Measurements from ENCODE around the gene ZNF385A.

The ZNF385A gene

GRCh38 chr12:54424224-54424623 lies 39.7 kb upstream of the ZNF385A start (continued):
- TF ChIP-seq ZNF26 (tag by site-specific recombination; IDR thresholded peaks at IDR 0.05) (no peak), ZNF416 (tag by site-specific recombination; IDR thresholded peaks at IDR 0.05) (no peak), ZNF214 (tag by site-specific recombination; IDR thresholded peaks at IDR 0.05; ENCODE audit: borderline replicate concordance) (no peak), ZNF658 (tag by site-specific recombination; IDR thresholded peaks at IDR 0.05) (no peak), ZNF449 (tag by site-specific recombination; IDR thresholded peaks at IDR 0.05) (no peak), ZNF561 (tag by site-specific recombination; IDR thresholded peaks at IDR 0.05; ENCODE audit: borderline replicate concordance) (no peak), ZNF404 (tag by site-specific recombination; IDR thresholded peaks at IDR 0.05) (no peak), ZNF600 (tag by site-specific recombination; IDR thresholded peaks at IDR 0.05) (no peak), ZNF529 (tag by site-specific recombination; IDR thresholded peaks at IDR 0.05; ENCODE audit: insufficient replicate concordance) (no peak), OSR2 (tag by site-specific recombination; IDR thresholded peaks at IDR 0.05) (no peak), ZNF280C (tag by site-specific recombination; IDR thresholded peaks at IDR 0.05) (no peak), MZF1 (tag by site-specific recombination; IDR thresholded peaks at IDR 0.05; ENCODE audit: borderline replicate concordance) (no peak), ZNF514 (tag by site-specific recombination; IDR thresholded peaks at IDR 0.05) (no peak)
- TF ChIP-seq, protein P1, sequence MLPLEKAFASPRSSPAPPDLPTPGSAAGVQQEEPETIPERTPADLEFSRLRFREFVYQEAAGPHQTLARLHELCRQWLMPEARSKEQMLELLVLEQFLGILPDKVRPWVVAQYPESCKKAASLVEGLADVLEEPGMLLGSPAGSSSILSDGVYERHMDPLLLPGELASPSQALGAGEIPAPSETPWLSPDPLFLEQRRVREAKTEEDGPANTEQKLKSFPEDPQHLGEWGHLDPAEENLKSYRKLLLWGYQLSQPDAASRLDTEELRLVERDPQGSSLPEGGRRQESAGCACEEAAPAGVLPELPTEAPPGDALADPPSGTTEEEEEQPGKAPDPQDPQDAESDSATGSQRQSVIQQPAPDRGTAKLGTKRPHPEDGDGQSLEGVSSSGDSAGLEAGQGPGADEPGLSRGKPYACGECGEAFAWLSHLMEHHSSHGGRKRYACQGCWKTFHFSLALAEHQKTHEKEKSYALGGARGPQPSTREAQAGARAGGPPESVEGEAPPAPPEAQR (tag by site-specific recombination; IDR thresholded peaks at IDR 0.05), result no peak

DNA sequence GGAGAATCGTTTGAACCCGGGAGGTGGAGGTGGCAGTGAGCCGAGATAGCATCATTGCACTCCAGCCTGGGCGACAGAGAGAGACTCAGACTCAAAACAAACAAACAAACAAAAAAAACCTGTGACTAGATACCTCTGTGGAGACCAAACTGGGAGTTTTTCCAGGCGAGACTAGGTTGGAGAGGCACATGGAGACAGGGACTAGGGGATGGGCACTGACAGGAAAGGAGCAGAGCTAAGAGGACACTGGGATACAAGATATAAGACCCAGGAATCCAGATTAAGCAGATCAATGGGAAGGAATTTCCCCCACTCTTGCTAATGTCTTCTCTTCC lies 39.2 kb upstream of the ZNF385A start:
- no peak overlapping the region for H3K4me3 ChIP-seq (ENCODE audit: low read depth, low read length)
- H3K36me3 ChIP-seq (ENCODE audit: control insufficient read depth in 2 of 2, insufficient read depth in 1 of 2, low read length in 2 of 2), result no peaks in the 10 kb centered on the region
- H3K27ac ChIP-seq (ENCODE audit: extremely low read depth, low read depth, low read length), result no peak overlapping the region
- peaks cover 8% of the 10 kb centered on the region for H3K4me1 ChIP-seq (ENCODE audit: control insufficient read depth, insufficient read depth, low read length)
- CTCF ChIA-PET, result interaction anchor here (0.6 to 33.6 kb wide), 6 partner anchors 8 to 51 kb away, joined by 3 to 924 read pairs (median 5); no protein-coding TSS in a partner anchor
- POLR2A ChIA-PET, result no interaction called here
- TF ChIP-seq ZNF530 (tag by site-specific recombination; IDR thresholded peaks at IDR 0.05; ENCODE audit: low read depth), result no peak
- TF ChIP-seq ZNF174 (tag by site-specific recombination; IDR thresholded peaks at IDR 0.05), result no peak
- no peak for TF ChIP-seq ZNF645 (tag by site-specific recombination; IDR thresholded peaks at IDR 0.05)
- TF ChIP-seq ZNF548 (tag by site-specific recombination; IDR thresholded peaks at IDR 0.05), result no peak
- no peak for TF ChIP-seq ZBTB6 (tag by site-specific recombination; IDR thresholded peaks at IDR 0.05)
- TF ChIP-seq ZNF221 (tag by site-specific recombination; IDR thresholded peaks at IDR 0.05; ENCODE audit: borderline replicate concordance), result no peak
- TF ChIP-seq ZNF175 (tag by site-specific recombination; IDR thresholded peaks at IDR 0.05), result no peak
- TF ChIP-seq ZNF48 (tag by site-specific recombination; IDR thresholded peaks at IDR 0.05), result no peak
- TF ChIP-seq ZXDB (tag by site-specific recombination; IDR thresholded peaks at IDR 0.05), result no peak
- H3K9me3 ChIP-seq (ENCODE audit: control insufficient read depth, insufficient read depth, low read depth, low read length), result no peaks in the 10 kb centered on the region
